ENCODE results near the gene CLBA1. TPM values are rescaled to one million over a fixed set of nuclear protein-coding genes. Genes with fewer than 3 reads are reported as not detected.

The CLBA1 gene
- total RNA-seq, 1 donor from 2014 or later: 4.7 TPM

DNA sequence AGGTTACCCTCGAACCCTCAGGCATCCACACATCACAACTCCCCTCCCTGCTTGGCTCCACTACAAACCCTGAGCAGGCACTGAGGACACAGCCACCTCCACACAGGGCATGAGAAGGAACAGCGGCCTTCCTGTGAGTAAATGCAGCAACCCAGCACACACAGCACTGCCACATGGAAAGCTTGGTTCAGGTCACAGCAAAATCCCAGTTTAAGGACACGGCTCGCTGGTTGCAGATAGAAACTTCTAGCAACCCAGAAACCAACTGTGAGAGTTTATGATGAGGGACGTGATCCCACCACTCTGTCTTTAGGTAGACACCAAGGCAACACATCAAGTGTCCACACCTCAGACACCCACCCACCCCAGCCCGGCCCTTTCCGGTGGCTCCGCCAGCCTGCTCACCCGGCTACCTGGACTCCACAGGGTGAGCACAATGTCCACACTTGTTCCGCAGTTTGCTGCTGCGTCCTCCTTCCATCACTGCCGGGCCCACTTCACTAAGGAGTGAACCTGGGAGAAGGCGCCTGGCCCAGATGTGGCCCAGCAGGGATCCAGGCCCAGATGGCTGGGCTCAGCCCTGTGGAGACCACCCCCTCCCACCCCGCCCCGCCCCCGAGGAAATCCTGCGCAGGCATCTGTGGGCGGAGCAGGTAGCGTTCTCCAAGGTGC is 22.1 kb downstream of the CLBA1 start:
- no peaks in the 10 kb centered on the region for H3K9me3 ChIP-seq
- H3K36me3 ChIP-seq: peaks cover 0 to 23% of the 10 kb centered on the region in 2 donors
- H3K4me3 ChIP-seq: no peak overlapping the region
- no peak overlapping the region for H3K27ac ChIP-seq
- H3K4me1 ChIP-seq: peaks cover 6% of the 10 kb centered on the region
- no peak for DNase-seq (ENCODE audit: extremely low spot score in 2 of 2)
- intact Hi-C loops (cut with DNase I): no loop called here
- TF ChIP-seq CTCF (IDR thresholded peaks at IDR 0.05): no peak
- no peak for TF ChIP-seq POLR2A (IDR thresholded peaks at IDR 0.05)
- no peak for TF ChIP-seq POLR2AphosphoS5 (IDR thresholded peaks at IDR 0.05; ENCODE audit: insufficient read depth in 1 of 2, low read depth in 1 of 2)
- no peaks in the 10 kb centered on the region for H3K27me3 ChIP-seq

DNA sequence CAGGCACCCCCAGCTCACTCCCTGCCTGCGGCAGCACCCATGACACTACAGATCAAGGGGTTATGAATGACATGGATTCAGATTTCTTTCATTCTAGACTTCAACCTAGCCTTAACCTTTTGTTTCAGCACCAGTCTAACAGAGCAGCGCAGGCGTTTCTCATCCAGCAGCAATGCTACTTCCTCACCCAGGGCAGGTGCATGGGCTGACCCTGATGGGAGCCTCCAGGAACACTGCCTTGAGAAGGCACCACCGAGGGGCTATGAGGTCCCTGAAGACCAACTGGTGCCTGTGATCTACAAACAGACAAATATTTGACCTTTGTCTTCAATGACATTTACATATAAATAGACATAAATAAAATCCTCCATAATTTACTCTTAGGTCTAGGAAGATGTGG is 24.5 kb downstream of the CLBA1 start:
- Histone ChIP-seq H3K4me3 (no peak overlapping the region), H3K9me3 (no peaks in the 10 kb centered on the region), H3K36me3 (peaks cover 0 to 23% of the 10 kb centered on the region in 2 donors), H3K27me3 (no peaks in the 10 kb centered on the region), H3K27ac (no peak overlapping the region), H3K4me1 (peaks cover 23% of the 10 kb centered on the region)
- no peak for TF ChIP-seq POLR2AphosphoS5 (IDR thresholded peaks at IDR 0.05; ENCODE audit: insufficient read depth in 1 of 2, low read depth in 1 of 2)
- no peak for TF ChIP-seq CTCF (IDR thresholded peaks at IDR 0.05)
- no peak for TF ChIP-seq POLR2A (IDR thresholded peaks at IDR 0.05)
- no peak for DNase-seq (ENCODE audit: extremely low spot score in 2 of 2)
- intact Hi-C loops (cut with DNase I): no loop called here

- peaks cover 0 to 23% of the 10 kb centered on the region in 2 donors for H3K36me3 ChIP-seq
- H3K9me3 ChIP-seq: no peaks in the 10 kb centered on the region
- no peaks in the 10 kb centered on the region for H3K27me3 ChIP-seq
- intact Hi-C loops (cut with DNase I): no loop called here
- H3K4me1 ChIP-seq: peaks cover 29% of the 10 kb centered on the region
- no peak overlapping the region for H3K27ac ChIP-seq
- TF ChIP-seq POLR2A (IDR thresholded peaks at IDR 0.05) (no peak), CTCF (IDR thresholded peaks at IDR 0.05) (no peak), POLR2AphosphoS5 (IDR thresholded peaks at IDR 0.05; ENCODE audit: insufficient read depth in 1 of 2, low read depth in 1 of 2) (no peak)
- H3K4me3 ChIP-seq: no peak overlapping the region
- DNase-seq (ENCODE audit: extremely low spot score in 2 of 2): no peak
Observed at GRCh38 chr14:105010891-105011291, 25.3 kb downstream of the CLBA1 start.

- intact Hi-C loops (cut with DNase I): no loop called here
- no peak overlapping the region for H3K4me3 ChIP-seq
- no peaks in the 10 kb centered on the region for H3K27me3 ChIP-seq
- H3K36me3 ChIP-seq: peaks cover 0 to 23% of the 10 kb centered on the region in 2 donors
- H3K4me1 ChIP-seq: peaks cover 34% of the 10 kb centered on the region
- TF ChIP-seq POLR2AphosphoS5 (IDR thresholded peaks at IDR 0.05; ENCODE audit: insufficient read depth in 1 of 2, low read depth in 1 of 2): no peak
- no peak for TF ChIP-seq POLR2A (IDR thresholded peaks at IDR 0.05)
- TF ChIP-seq CTCF (IDR thresholded peaks at IDR 0.05): no peak
- DNase-seq (ENCODE audit: extremely low spot score in 2 of 2): no peak
- H3K9me3 ChIP-seq: no peaks in the 10 kb centered on the region
- H3K27ac ChIP-seq: no peak overlapping the region
Observed at GRCh38 chr14:105011312-105011990, 25.9 kb downstream of the CLBA1 start.

Data from vagina (tissue), 2 donors.